ENCODE measurements around the gene TNFRSF19.

The TNFRSF19 gene

DNA sequence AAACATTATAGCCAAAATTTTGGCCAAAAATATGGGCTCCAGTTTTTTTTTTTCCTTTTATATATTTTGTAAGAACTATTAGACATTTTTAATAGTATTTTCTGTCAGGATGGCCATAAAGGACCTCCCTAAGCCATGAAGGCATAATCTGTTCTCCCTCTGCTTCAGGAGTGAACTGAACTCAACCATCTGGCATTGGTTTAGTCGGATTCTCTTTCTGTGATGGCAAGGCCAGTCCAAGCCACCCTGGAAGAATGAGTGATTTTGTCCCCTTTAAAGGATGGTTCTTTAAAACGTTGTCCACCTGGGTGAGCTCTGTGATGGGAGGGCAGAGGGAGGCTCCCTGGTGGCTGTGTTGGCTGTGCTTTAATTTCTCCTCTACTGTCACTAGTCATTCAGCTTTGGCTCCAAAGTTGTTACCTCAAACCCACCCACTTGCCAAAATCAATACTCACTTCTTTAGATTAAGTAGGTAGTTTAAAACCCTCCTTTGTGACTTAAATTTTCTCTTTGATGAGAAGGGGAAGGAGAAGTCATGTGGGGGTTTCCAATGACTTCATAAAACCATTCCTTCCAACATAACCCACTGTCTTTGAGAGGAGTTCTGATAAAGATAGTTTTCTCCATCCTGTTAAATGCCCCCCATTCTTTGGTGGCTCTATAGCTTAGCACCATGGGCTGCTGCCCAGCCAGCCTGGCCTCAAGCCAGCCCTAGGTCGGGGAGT is 4.4 kb downstream of the TNFRSF19 start:
- TF ChIP-seq, protein P1, sequence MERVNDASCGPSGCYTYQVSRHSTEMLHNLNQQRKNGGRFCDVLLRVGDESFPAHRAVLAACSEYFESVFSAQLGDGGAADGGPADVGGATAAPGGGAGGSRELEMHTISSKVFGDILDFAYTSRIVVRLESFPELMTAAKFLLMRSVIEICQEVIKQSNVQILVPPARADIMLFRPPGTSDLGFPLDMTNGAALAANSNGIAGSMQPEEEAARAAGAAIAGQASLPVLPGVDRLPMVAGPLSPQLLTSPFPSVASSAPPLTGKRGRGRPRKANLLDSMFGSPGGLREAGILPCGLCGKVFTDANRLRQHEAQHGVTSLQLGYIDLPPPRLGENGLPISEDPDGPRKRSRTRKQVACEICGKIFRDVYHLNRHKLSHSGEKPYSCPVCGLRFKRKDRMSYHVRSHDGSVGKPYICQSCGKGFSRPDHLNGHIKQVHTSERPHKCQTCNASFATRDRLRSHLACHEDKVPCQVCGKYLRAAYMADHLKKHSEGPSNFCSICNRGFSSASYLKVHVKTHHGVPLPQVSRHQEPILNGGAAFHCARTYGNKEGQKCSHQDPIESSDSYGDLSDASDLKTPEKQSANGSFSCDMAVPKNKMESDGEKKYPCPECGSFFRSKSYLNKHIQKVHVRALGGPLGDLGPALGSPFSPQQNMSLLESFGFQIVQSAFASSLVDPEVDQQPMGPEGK (CRISPR knock-in tag; IDR thresholded peaks at IDR 0.05; ENCODE audit: borderline replicate concordance) = no peak
- TF ChIP-seq BACH2 (CRISPR knock-in tag; IDR thresholded peaks at IDR 0.05; ENCODE audit: borderline replicate concordance) = no peak
- no peak for TF ChIP-seq CSDC2 (CRISPR knock-in tag; IDR thresholded peaks at IDR 0.05)
- TF ChIP-seq, protein P2, sequence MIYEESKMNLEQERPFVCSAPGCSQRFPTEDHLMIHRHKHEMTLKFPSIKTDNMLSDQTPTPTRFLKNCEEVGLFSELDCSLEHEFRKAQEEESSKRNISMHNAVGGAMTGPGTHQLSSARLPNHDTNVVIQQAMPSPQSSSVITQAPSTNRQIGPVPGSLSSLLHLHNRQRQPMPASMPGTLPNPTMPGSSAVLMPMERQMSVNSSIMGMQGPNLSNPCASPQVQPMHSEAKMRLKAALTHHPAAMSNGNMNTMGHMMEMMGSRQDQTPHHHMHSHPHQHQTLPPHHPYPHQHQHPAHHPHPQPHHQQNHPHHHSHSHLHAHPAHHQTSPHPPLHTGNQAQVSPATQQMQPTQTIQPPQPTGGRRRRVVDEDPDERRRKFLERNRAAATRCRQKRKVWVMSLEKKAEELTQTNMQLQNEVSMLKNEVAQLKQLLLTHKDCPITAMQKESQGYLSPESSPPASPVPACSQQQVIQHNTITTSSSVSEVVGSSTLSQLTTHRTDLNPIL (CRISPR knock-in tag; IDR thresholded peaks at IDR 0.05; ENCODE audit: low read depth) = no peak
- TF ChIP-seq ZNF70 (CRISPR knock-in tag; IDR thresholded peaks at IDR 0.05) = no peak
- TF ChIP-seq PPARA (CRISPR knock-in tag; IDR thresholded peaks at IDR 0.05; ENCODE audit: borderline replicate concordance) = no peak
- no peak for TF ChIP-seq ZFP30 (CRISPR knock-in tag; IDR thresholded peaks at IDR 0.05)
- TF ChIP-seq, protein P3, sequence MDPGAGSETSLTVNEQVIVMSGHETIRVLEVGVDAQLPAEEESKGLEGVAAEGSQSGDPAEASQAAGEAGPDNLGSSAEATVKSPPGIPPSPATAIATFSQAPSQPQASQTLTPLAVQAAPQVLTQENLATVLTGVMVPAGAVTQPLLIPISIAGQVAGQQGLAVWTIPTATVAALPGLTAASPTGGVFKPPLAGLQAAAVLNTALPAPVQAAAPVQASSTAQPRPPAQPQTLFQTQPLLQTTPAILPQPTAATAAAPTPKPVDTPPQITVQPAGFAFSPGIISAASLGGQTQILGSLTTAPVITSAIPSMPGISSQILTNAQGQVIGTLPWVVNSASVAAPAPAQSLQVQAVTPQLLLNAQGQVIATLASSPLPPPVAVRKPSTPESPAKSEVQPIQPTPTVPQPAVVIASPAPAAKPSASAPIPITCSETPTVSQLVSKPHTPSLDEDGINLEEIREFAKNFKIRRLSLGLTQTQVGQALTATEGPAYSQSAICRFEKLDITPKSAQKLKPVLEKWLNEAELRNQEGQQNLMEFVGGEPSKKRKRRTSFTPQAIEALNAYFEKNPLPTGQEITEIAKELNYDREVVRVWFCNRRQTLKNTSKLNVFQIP (CRISPR knock-in tag; IDR thresholded peaks at IDR 0.05; ENCODE audit: borderline replicate concordance, low read depth) = no peak
- no peak for TF ChIP-seq ZNF565 (CRISPR knock-in tag; conservative IDR thresholded peaks at IDR 0.05; ENCODE audit: low read depth)
- TF ChIP-seq CSRNP3 (CRISPR knock-in tag; IDR thresholded peaks at IDR 0.05) = no peak
- no peak for ATAC-seq

DNA sequence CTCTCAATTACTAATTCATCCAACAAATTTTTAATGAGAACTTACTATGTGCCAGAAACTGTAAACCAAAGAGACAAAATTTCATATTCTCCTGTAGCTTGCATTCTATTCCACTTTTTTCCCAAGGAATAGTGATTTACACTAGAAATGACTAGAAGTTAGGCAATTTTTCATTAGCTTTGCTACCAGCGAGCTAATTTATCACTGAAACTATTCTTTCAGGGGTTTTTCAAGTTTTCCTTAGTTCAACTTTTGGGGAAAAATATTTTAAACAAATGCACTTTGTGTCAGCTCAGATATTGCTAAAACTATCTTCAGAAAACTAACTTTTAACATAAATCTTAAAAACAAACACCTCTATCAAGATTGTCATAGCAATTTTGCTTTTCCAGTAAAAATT is 5.4 kb downstream of the TNFRSF19 start:
- ATAC-seq = no peak
- TF ChIP-seq ZNF70 (CRISPR knock-in tag; IDR thresholded peaks at IDR 0.05) (no peak), RARB (CRISPR knock-in tag; IDR thresholded peaks at IDR 0.05) (no peak), ZNF8 (CRISPR knock-in tag; IDR thresholded peaks at IDR 0.05) (no peak), ZFP3 (CRISPR knock-in tag; IDR thresholded peaks at IDR 0.05) (no peak), OSR1 (CRISPR knock-in tag; IDR thresholded peaks at IDR 0.05) (no peak), PPARA (CRISPR knock-in tag; IDR thresholded peaks at IDR 0.05; ENCODE audit: borderline replicate concordance) (no peak), ZNF565 (CRISPR knock-in tag; conservative IDR thresholded peaks at IDR 0.05; ENCODE audit: low read depth) (no peak), CSRNP3 (CRISPR knock-in tag; IDR thresholded peaks at IDR 0.05) (no peak), ARNTL (CRISPR knock-in tag; IDR thresholded peaks at IDR 0.05; ENCODE audit: borderline replicate concordance, low read depth) (no peak), TSHZ2 (CRISPR knock-in tag; IDR thresholded peaks at IDR 0.05) (no peak), ISL1 (CRISPR knock-in tag; IDR thresholded peaks at IDR 0.05) (no peak), GLIS3 (CRISPR knock-in tag; IDR thresholded peaks at IDR 0.05) (no peak)
- TF ChIP-seq, protein P1 (CRISPR knock-in tag; IDR thresholded peaks at IDR 0.05; ENCODE audit: borderline replicate concordance) = no peak
- TF ChIP-seq, protein P2 (CRISPR knock-in tag; IDR thresholded peaks at IDR 0.05; ENCODE audit: low read depth) = no peak
